ENCODE data around the gene CEP57L1.
A peak's percentile ranks its signal among the peaks of the same experiment; 100 is the strongest.
"Not testable (repeated sequence)": the region's sequence is repeated elsewhere in the genome, so short reads cannot be mapped to it uniquely, and the experiment has no call there.

The CEP57L1 gene

GRCh38 chr6:109073344-109074132, 21.8 kb upstream of the CEP57L1 start:
- no peak for DNase-seq (ENCODE audit: extremely low read depth in 1 of 2, low read depth in 1 of 2)

- no peak for DNase-seq (ENCODE audit: extremely low read depth in 1 of 2, low read depth in 1 of 2)
These were observed 21.2 kb upstream of the CEP57L1 start for GRCh38 chr6:109074133-109074415.

- no peak for DNase-seq (ENCODE audit: extremely low read depth in 1 of 2, low read depth in 1 of 2)
These were observed 19.4 kb upstream of the CEP57L1 start for GRCh38 chr6:109075934-109076333.

- DNase-seq (ENCODE audit: extremely low read depth in 1 of 2, low read depth in 1 of 2), result no peak
These were observed 18.9 kb upstream of the CEP57L1 start for GRCh38 chr6:109076377-109076776.

- no peak for DNase-seq (ENCODE audit: extremely low read depth in 1 of 2, low read depth in 1 of 2)
These were observed 15.3 kb upstream of the CEP57L1 start for GRCh38 chr6:109079981-109080380.

GRCh38 chr6:109081026-109081425, 14.3 kb upstream of the CEP57L1 start:
- DNase-seq (ENCODE audit: extremely low read depth in 1 of 2, low read depth in 1 of 2), result no peak

- DNase-seq (ENCODE audit: extremely low read depth in 1 of 2, low read depth in 1 of 2), result no peak
These were observed 13.7 kb upstream of the CEP57L1 start for GRCh38 chr6:109081516-109082187.

- DNase-seq (ENCODE audit: extremely low read depth in 1 of 2, low read depth in 1 of 2), result no peak
These were observed 13.1 kb upstream of the CEP57L1 start for GRCh38 chr6:109082188-109082577.

- DNase-seq (ENCODE audit: extremely low read depth in 1 of 2, low read depth in 1 of 2), result no peak
These were observed 11.7 kb upstream of the CEP57L1 start for GRCh38 chr6:109083657-109084056.

GRCh38 chr6:109084146-109084545, 11.2 kb upstream of the CEP57L1 start:
- not testable (repeated sequence) for DNase-seq (ENCODE audit: extremely low read depth in 1 of 2, low read depth in 1 of 2)

GRCh38 chr6:109087661-109088264, 7.5 kb upstream of the CEP57L1 start:
- no peak for DNase-seq (ENCODE audit: extremely low read depth in 1 of 2, low read depth in 1 of 2)

GRCh38 chr6:109088995-109089394, 6.3 kb upstream of the CEP57L1 start:
- DNase-seq (ENCODE audit: extremely low read depth in 1 of 2, low read depth in 1 of 2), result no peak

GRCh38 chr6:109091314-109092024, 3.8 kb upstream of the CEP57L1 start:
- no peak for DNase-seq (ENCODE audit: extremely low read depth in 1 of 2, low read depth in 1 of 2)

GRCh38 chr6:109092074-109092473, 3.2 kb upstream of the CEP57L1 start:
- DNase-seq (ENCODE audit: extremely low read depth in 1 of 2, low read depth in 1 of 2), result no peak

- DNase-seq (ENCODE audit: extremely low read depth in 1 of 2, low read depth in 1 of 2), result no peak
These were observed 1.4 kb upstream of the CEP57L1 start for GRCh38 chr6:109093732-109094415.

GRCh38 chr6:109094416-109095035, 781 bp upstream of the CEP57L1 start, which contains the start of gene SESN1:
Gene SESN1, minus strand, starts transcription at chr6:109094846. Its CDS starts 773 bp downstream, at chr6:109094073.
- peak; percentile 55 to 75 for DNase-seq (ENCODE audit: extremely low read depth in 1 of 2, low read depth in 1 of 2)

- DNase-seq (ENCODE audit: extremely low read depth in 1 of 2, low read depth in 1 of 2), result no peak
These were observed 453 bp downstream of the CEP57L1 start for GRCh38 chr6:109095835-109096084.

GRCh38 chr6:109096208-109096607, 901 bp downstream of the CEP57L1 start:
- DNase-seq (ENCODE audit: extremely low read depth in 1 of 2, low read depth in 1 of 2), result no peak

- DNase-seq (ENCODE audit: extremely low read depth in 1 of 2, low read depth in 1 of 2), result no peak
These were observed 2.4 kb downstream of the CEP57L1 start for GRCh38 chr6:109097661-109098060.

- DNase-seq (ENCODE audit: extremely low read depth in 1 of 2, low read depth in 1 of 2), result no peak
These were observed 7.5 kb downstream of the CEP57L1 start for GRCh38 chr6:109102762-109103161.

- no peak for DNase-seq (ENCODE audit: extremely low read depth in 1 of 2, low read depth in 1 of 2)
These were observed 8.6 kb downstream of the CEP57L1 start for GRCh38 chr6:109103942-109104341.
